ENCODE results near the gene MRPL38.

MRPL38 gene

DNA sequence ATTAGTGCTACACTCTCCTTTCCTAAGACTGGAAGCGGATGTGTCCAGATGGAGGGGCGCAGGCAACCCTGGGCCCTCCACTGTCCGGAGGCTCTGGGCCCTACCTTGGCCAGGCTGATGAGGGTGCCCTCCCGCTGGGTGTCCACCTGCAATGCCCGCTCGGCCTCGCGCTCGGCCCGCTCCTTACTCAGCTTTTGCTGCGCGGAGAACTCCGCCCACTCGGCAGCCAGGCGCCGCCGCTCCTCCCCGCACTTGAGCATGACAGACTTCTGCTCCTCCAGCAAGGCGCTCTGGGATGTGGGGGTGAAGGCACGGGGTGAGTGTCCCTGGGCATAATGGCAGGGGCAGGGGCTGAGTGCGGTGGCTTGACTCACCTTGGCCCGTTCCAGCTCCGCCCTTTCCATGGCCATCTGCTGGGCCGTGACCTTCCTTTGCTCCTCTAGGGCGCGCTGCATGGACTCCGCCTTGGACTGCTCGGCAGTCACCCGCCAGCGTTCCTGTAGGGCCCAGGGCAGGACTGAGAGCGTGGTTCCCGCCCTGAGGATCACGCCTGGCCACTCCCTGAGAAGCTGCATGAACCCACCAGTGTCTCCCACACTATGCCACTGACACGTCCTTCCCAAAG, 10.1 kb upstream of the MRPL38 start:
- Histone ChIP-seq H3K9me3 (ENCODE audit: control insufficient read depth, insufficient read depth, low read depth, low read length) (no peaks in the 10 kb centered on the region), H3K27ac (ENCODE audit: extremely low read depth, low read depth, low read length) (no peak overlapping the region), H3K4me3 (ENCODE audit: low read depth, low read length) (no peak overlapping the region), H3K4me1 (ENCODE audit: control insufficient read depth, insufficient read depth, low read length) (no peaks in the 10 kb centered on the region), H3K36me3 (ENCODE audit: control insufficient read depth in 2 of 2, insufficient read depth in 1 of 2, low read length in 2 of 2) (peaks cover 25 to 77% of the 10 kb centered on the region in 2 experiments; a peak in 2 of 3 replicates)
- ChIA-PET POLR2A (interaction anchor here (1.2 to 1.6 kb wide), 3 partner anchors 10 to 21 kb away, joined by 3 to 5 read pairs (median 3); partner anchors contain the start of genes MRPL38 and TRIM65), CTCF (interaction anchor here (0.9 to 3.2 kb wide), 4 partner anchors 9 to 85 kb away, joined by 3 to 16 read pairs (median 8); partner anchors contain the start of genes CDK3 and MRPL38)
- no peak for TF ChIP-seq ZNF354C (tag by site-specific recombination; IDR thresholded peaks at IDR 0.05; ENCODE audit: borderline replicate concordance, low read depth)
- TF ChIP-seq GLIS2 (tag by site-specific recombination; IDR thresholded peaks at IDR 0.05): 0 out of 2 replicates have a peak, but pooled peaks have one; percentile 4
- TF ChIP-seq, protein P1, sequence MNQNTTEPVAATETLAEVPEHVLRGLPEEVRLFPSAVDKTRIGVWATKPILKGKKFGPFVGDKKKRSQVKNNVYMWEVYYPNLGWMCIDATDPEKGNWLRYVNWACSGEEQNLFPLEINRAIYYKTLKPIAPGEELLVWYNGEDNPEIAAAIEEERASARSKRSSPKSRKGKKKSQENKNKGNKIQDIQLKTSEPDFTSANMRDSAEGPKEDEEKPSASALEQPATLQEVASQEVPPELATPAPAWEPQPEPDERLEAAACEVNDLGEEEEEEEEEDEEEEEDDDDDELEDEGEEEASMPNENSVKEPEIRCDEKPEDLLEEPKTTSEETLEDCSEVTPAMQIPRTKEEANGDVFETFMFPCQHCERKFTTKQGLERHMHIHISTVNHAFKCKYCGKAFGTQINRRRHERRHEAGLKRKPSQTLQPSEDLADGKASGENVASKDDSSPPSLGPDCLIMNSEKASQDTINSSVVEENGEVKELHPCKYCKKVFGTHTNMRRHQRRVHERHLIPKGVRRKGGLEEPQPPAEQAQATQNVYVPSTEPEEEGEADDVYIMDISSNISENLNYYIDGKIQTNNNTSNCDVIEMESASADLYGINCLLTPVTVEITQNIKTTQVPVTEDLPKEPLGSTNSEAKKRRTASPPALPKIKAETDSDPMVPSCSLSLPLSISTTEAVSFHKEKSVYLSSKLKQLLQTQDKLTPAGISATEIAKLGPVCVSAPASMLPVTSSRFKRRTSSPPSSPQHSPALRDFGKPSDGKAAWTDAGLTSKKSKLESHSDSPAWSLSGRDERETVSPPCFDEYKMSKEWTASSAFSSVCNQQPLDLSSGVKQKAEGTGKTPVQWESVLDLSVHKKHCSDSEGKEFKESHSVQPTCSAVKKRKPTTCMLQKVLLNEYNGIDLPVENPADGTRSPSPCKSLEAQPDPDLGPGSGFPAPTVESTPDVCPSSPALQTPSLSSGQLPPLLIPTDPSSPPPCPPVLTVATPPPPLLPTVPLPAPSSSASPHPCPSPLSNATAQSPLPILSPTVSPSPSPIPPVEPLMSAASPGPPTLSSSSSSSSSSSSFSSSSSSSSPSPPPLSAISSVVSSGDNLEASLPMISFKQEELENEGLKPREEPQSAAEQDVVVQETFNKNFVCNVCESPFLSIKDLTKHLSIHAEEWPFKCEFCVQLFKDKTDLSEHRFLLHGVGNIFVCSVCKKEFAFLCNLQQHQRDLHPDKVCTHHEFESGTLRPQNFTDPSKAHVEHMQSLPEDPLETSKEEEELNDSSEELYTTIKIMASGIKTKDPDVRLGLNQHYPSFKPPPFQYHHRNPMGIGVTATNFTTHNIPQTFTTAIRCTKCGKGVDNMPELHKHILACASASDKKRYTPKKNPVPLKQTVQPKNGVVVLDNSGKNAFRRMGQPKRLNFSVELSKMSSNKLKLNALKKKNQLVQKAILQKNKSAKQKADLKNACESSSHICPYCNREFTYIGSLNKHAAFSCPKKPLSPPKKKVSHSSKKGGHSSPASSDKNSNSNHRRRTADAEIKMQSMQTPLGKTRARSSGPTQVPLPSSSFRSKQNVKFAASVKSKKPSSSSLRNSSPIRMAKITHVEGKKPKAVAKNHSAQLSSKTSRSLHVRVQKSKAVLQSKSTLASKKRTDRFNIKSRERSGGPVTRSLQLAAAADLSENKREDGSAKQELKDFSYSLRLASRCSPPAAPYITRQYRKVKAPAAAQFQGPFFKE (tag by site-specific recombination; IDR thresholded peaks at IDR 0.05; ENCODE audit: borderline replicate concordance): no peak

- Histone ChIP-seq H3K4me3 (ENCODE audit: low read depth, low read length) (no peak overlapping the region), H3K36me3 (ENCODE audit: control insufficient read depth in 2 of 2, insufficient read depth in 1 of 2, low read length in 2 of 2) (peaks cover 22 to 75% of the 10 kb centered on the region in 2 experiments; a peak in 2 of 3 replicates), H3K9me3 (ENCODE audit: control insufficient read depth, insufficient read depth, low read depth, low read length) (no peaks in the 10 kb centered on the region), H3K4me1 (ENCODE audit: control insufficient read depth, insufficient read depth, low read length) (no peaks in the 10 kb centered on the region), H3K27ac (ENCODE audit: extremely low read depth, low read depth, low read length) (no peak overlapping the region)
- POLR2A ChIA-PET: interaction anchor here (1.4 kb wide), 1 partner anchor 17 kb away, joined by 3 read pairs; the partner anchor contains the start of gene TRIM65
- CTCF ChIA-PET: interaction anchor here (1.0 to 1.1 kb wide), 2 partner anchors 14 to 87 kb away, joined by 3 to 4 read pairs; partner anchors contain the start of gene CDK3
- no peak for TF ChIP-seq ZNF350 (tag by site-specific recombination; IDR thresholded peaks at IDR 0.05)
- peak; percentile 57; the same call in 1 of the 2 replicates for TF ChIP-seq ZBTB44 (tag by site-specific recombination; IDR thresholded peaks at IDR 0.05)
These were observed 9.0 kb upstream of the MRPL38 start for GRCh38 chr17:75913537-75914210.

GRCh38 chr17:75910699-75911098, 6.0 kb upstream of the MRPL38 start:
- Histone ChIP-seq H3K9me3 (ENCODE audit: control insufficient read depth, insufficient read depth, low read depth, low read length) (no peaks in the 10 kb centered on the region), H3K4me3 (ENCODE audit: low read depth, low read length) (no peak overlapping the region), H3K36me3 (ENCODE audit: control insufficient read depth in 2 of 2, insufficient read depth in 1 of 2, low read length in 2 of 2) (peaks cover 13 to 60% of the 10 kb centered on the region in 2 experiments; a peak in 2 of 3 replicates), H3K27ac (ENCODE audit: extremely low read depth, low read depth, low read length) (no peak overlapping the region), H3K4me1 (ENCODE audit: control insufficient read depth, insufficient read depth, low read length) (no peaks in the 10 kb centered on the region; the same call in 1 of the 2 replicates)
- POLR2A ChIA-PET: interaction anchor here (1.5 kb wide), 1 partner anchor 55 kb away, joined by 3 read pairs; the partner anchor contains the start of gene WBP2
- CTCF ChIA-PET: interaction anchor here (0.6 to 11.4 kb wide), 6 partner anchors 17 to 277 kb away, joined by 3 to 224 read pairs (median 6); partner anchors contain the start of genes CDK3 and SMIM5
- TF ChIP-seq, protein P2, sequence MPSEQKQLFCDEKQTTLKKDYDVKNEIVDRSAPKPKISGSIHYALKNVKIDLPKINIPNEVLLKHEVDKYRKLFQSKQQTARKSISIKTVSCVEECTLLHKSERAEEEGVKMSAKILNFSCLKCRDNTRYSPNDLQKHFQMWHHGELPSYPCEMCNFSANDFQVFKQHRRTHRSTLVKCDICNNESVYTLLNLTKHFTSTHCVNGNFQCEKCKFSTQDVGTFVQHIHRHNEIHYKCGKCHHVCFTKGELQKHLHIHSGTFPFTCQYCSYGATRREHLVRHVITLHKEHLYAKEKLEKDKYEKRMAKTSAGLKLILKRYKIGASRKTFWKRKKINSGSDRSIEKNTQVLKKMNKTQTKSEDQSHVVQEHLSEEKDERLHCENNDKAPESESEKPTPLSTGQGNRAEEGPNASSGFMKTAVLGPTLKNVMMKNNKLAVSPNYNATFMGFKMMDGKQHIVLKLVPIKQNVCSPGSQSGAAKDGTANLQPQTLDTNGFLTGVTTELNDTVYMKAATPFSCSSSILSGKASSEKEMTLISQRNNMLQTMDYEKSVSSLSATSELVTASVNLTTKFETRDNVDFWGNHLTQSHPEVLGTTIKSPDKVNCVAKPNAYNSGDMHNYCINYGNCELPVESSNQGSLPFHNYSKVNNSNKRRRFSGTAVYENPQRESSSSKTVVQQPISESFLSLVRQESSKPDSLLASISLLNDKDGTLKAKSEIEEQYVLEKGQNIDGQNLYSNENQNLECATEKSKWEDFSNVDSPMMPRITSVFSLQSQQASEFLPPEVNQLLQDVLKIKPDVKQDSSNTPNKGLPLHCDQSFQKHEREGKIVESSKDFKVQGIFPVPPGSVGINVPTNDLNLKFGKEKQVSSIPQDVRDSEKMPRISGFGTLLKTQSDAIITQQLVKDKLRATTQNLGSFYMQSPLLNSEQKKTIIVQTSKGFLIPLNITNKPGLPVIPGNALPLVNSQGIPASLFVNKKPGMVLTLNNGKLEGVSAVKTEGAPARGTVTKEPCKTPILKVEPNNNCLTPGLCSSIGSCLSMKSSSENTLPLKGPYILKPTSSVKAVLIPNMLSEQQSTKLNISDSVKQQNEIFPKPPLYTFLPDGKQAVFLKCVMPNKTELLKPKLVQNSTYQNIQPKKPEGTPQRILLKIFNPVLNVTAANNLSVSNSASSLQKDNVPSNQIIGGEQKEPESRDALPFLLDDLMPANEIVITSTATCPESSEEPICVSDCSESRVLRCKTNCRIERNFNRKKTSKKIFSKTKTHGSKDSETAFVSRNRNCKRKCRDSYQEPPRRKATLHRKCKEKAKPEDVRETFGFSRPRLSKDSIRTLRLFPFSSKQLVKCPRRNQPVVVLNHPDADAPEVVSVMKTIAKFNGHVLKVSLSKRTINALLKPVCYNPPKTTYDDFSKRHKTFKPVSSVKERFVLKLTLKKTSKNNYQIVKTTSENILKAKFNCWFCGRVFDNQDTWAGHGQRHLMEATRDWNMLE (tag by site-specific recombination; conservative IDR thresholded peaks at IDR 0.05; ENCODE audit: low read depth): no peak
- TF ChIP-seq, protein P3, sequence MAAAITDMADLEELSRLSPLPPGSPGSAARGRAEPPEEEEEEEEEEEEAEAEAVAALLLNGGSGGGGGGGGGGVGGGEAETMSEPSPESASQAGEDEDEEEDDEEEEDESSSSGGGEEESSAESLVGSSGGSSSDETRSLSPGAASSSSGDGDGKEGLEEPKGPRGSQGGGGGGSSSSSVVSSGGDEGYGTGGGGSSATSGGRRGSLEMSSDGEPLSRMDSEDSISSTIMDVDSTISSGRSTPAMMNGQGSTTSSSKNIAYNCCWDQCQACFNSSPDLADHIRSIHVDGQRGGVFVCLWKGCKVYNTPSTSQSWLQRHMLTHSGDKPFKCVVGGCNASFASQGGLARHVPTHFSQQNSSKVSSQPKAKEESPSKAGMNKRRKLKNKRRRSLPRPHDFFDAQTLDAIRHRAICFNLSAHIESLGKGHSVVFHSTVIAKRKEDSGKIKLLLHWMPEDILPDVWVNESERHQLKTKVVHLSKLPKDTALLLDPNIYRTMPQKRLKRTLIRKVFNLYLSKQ (tag by site-specific recombination; IDR thresholded peaks at IDR 0.05; ENCODE audit: borderline replicate concordance): no peak
- TF ChIP-seq, protein P4, sequence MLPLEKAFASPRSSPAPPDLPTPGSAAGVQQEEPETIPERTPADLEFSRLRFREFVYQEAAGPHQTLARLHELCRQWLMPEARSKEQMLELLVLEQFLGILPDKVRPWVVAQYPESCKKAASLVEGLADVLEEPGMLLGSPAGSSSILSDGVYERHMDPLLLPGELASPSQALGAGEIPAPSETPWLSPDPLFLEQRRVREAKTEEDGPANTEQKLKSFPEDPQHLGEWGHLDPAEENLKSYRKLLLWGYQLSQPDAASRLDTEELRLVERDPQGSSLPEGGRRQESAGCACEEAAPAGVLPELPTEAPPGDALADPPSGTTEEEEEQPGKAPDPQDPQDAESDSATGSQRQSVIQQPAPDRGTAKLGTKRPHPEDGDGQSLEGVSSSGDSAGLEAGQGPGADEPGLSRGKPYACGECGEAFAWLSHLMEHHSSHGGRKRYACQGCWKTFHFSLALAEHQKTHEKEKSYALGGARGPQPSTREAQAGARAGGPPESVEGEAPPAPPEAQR (tag by site-specific recombination; IDR thresholded peaks at IDR 0.05): no peak
